Stimulated activated CD4-positive, alpha-beta T cell treated with anti-CD3 and anti-CD28 coated beads, Interleukin-12 subunit alpha, Interleukin-12 subunit beta, amount 100 ng/mL, for 4 hours (primary cell): ENCODE data around the gene SH3BP5.

Experiments used
- DNase-seq: peaks from one replicate; pipeline ENCODE4 v3.0.0-alpha.2; 2020

The SH3BP5 gene

DNA sequence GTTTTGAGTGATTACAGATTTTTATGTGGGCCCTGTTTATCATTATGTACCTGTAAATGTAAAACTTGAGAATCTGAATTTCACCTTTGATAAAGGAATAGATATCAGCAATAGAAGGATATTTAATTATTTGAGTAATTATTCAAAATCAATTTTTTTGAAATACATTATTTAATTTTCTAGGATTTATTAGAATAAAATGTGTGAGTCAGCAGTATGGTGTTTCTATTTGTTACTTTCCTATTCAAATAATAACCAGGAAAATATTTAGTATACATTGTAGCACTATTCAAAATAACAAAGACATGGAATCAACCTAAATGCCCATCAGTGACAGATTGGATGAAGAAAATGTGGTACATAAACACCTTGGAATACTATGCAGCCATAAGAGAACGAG, 104.2 kb downstream of the SH3BP5 start:
- no peak for DNase-seq

DNA sequence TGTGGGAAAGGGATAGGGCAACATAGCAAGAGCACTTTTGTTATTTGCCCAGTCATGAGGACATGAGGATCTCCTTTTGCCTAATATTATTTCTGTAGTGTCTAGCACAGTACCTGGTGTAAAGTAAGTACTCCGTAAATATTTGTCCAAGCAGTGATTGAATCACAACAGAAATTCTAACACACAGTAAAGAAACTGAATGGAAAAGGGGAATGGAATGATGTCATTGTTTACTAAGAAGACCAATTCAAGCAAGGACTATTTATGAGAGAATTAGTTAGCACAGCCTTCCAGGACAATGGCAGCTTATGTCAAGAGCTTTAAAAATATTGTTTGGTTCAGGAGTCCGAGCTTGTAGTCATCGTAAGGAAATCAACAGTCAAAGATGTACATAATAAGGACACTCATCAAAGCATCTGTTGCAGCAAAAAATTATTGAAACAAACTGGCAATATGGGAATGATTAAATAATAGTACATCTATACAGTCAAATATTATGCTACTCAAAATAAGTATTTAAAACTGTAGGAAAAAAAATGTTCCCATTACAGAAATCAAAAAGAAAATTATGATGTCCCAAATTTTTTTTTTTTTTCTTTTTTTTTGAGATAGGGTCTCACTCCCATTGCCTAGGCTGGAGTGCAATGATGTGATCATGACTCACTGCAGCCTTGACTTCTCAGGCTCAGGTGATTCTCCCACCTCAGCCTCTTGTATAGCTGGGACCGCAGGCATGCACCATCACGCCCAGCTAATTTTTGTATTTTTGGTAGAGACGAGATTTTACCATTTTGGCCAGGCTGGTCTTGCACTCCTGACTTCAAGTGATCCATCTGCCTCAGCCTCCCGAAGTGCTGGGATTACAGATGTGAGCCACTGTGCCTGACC, 108.5 kb downstream of the SH3BP5 start:
- no peak for DNase-seq

DNA sequence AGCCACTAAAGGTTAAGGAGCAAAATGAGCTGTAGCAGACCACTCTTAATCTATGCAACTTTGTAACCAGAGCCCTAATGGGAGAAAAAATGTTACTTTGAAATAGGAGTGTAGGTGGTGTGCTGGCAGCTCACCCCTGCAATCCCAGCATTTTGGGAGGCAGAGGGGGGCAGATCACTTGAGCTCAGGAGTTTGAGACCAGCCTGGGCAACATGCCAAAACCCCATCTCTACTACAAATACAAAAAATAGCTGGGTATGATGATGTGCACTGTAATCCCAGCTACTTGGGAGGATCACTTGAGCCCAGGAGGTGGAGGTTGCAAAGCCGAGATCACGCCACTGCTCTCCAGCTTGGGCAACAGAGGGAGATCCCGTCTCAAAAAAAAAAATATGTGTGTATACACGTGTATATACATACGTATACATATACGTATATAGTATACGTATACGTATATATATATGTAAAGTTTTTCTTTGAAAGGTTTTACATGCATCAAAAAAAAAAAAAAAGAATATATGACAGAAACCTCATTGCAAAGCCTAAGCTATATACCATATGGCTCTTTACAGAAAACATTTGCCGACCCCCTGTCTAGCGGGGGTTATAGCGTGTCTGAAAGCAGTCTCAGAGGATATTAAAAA, 110.7 kb downstream of the SH3BP5 start:
- no peak for DNase-seq

DNA sequence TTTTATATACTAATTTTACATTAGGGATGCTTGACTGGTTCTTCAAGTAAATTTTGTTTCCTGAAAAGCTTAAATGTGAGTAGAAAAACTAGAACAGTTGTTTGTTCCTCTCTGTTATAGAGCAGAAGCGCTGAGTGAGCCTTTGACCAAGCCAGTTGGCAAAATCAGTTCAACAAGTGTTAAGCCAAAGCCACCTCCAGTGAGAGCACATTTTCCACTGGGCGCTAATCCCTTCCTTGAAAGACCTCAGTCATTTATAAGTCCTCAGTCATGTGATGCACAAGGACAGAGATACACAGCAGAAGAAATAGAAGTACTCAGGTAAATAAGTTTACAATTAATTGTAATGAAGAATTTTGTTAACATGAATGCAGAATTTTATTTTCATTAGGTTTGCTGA, 111.7 kb downstream of the SH3BP5 start:
- DNase-seq = no peak

DNA sequence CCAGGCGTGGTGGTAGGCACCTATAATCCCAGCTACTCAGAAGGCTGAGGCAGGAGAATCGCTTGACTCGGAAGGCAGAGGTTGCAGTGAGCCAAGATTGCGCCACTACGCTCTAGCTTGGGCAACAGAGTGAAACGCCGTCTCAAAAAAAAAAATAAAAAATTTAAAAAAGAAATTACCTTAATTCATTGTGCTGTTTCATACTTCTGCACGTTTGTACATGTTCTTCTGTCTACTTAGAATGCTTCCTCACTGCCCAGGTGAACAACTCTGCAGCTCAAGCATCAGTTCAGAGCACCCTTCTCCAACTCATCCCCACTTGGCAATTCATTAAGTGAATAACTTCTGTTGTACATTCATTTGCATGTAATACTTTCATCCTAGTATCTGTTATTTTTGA, 112.3 kb downstream of the SH3BP5 start:
- DNase-seq = no peak

DNA sequence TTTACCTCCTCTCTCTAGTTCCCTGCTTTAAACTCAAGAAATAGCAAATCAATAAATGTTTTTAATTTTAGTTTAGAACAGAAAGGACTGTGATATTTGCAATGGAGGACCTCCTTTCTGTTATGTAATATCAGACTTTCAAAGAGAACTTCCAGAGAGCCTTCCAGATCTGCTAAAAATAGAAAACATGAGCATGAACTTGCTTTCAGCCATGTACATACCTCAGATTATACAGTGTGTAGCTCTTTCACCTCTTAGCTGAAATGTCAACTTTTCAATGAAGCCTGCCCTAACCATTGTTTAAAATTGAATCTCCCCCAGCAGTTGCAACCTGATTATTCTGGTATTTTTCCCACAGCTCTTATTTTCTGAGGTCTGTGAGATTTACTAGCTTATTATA, 113.7 kb downstream of the SH3BP5 start:
- no peak for DNase-seq

DNA sequence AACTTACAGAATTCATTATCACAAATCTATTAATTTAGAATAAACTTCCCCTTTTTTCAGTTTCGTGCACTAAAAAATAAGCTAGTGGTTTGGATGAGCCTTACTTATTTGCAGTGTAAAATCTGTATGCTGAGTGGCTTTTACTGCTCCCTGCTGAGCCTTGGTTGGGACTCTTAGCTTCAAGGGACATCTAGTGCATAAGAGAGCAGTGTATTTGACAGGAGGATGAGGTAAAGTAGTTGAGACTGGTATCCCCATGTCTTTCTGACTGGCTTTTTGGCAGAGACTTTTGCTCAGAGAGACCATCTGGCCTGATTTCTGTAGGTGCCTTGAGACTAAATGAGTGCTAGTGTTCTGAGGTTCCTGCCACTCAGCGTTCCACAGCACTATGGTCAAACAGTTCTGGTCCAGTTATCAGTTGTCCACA, 114.5 kb downstream of the SH3BP5 start:
- no peak for DNase-seq

DNA sequence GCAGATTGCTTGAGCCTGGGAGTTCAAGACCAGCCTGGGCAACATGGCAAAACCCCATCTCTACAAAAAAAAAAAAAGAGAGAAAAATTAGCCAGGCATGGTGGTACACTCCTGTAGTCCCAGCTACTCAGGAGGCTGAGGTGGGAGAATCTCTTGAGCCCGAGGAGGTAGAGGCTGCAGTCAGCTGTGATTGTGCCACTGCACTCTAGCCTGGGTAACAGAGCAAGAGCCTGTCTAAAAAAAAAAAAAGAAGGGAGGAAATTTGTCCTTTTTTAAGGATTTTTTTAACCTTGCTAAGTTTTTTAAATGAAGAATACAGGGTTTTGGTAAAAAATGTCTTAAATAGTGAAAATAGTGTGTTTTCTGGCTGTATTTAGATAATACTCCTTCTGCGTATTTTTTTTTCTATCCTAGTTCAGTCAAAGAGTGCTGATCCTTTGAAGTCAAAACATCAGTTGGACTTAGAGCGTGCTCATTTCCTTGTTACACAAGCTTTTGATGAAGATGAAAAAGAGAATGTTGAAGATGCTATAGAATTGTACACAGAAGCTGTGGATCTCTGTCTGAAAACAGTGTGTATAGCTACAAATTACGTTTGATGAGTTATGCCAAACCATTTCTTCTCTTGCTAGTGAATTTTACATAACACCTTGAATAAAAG, 115.2 kb downstream of the SH3BP5 start:
- no peak for DNase-seq

DNA sequence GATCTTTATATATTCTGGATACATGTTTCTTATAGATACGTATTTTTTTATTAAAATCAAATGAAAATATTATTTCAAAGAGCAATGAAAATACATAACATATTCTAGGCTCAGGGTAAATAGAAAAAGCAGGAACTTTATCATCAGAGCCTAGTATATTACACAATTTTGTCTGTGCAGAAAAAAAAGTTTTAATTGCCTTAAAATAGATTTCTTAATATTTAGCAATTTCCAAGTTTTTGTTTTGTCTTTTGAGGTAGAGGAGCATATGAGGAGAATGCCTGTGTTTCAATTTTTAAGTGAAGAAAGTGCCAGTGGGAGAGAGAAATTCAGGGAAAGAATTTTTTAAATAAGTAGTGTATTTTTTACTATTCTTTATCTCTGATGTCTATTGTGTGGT, 115.9 kb downstream of the SH3BP5 start:
- DNase-seq = no peak

DNA sequence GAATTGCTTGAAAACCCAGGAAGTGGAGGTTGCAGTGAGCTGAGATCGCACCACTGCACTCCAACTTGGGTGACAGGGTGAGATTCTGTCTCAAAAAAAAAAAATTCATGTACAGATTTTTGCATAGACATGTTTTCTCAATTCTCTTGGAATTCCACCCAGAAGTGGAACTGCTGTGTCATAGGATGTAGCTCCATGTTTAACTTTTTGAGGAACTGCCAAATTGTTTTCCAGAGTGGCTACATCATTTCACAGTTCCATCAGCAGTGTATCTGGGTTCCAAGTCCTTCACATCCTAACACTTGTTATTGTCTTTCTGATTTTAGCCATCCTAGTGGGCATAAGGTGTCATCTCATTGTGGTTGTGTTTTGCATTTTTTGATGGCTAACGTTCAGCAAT, 116.4 kb downstream of the SH3BP5 start:
- no peak for DNase-seq

DNA sequence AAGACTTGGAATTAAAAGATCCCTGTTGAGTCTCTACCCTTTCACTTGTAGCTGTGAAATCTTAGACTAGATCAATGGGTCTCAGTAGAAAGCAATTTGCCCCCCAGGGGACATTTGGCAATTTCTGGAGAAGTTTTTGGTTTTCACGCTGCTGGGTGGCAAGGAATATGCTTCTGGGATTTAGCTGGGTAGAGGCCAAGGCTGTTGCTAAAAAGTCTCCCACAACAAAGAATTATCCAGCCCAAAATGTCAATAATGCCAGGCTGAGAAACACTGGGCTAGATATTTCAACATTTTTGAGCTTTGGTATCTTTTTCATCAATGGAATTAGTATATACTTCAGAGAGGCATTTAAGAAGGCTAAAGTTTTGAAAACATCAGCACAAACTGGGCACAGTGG, 117.6 kb downstream of the SH3BP5 start:
- DNase-seq = no peak

DNA sequence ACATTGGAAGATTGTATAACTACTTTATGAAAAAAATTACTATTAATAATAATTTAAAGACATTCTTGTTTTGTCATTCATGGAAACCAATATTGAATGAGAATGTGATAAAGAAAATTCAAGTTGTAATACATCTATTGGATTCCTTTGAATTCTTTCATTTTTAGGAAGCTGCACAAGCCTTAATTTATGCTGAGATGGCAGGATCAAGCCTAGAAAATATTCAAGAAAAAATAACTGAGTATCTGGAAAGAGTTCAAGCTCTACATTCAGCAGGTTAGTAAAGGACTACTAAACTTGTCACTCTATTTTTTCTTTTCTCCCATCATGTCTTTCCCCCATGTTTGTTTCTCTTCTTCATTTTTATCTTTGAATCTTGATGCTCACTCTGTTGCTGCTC, 120.4 kb downstream of the SH3BP5 start:
- DNase-seq = no peak

DNA sequence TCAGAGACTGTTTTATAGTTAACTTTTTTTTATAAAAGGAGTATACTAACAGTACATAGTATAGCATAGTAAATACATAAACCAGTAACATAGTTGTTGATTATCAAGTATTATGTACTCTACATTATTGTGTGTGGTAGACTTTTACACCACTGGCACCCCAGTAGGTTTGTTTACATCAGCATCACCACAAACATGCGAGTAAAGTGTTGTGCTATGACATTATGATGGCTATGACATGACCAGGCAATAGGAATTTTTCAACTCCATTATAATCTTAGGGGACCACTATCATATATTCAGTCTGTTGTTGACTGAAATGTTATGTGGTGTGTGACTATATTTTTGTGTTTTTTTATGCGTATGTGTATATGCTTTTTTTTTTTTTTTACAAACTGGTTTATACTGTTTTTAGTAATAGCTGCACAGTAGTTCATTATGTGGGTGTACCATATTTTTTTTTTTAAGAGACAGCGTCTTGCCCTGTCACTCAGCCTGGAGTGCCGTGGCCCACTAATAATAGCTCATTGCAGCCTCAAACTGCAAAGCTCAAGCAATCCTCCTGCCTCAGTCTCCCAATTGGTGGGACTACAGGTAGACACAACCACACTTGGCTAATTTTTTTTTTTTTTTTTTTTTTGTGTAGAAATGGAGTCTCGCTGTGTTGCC, 124.4 kb downstream of the SH3BP5 start:
- no peak for DNase-seq

DNA sequence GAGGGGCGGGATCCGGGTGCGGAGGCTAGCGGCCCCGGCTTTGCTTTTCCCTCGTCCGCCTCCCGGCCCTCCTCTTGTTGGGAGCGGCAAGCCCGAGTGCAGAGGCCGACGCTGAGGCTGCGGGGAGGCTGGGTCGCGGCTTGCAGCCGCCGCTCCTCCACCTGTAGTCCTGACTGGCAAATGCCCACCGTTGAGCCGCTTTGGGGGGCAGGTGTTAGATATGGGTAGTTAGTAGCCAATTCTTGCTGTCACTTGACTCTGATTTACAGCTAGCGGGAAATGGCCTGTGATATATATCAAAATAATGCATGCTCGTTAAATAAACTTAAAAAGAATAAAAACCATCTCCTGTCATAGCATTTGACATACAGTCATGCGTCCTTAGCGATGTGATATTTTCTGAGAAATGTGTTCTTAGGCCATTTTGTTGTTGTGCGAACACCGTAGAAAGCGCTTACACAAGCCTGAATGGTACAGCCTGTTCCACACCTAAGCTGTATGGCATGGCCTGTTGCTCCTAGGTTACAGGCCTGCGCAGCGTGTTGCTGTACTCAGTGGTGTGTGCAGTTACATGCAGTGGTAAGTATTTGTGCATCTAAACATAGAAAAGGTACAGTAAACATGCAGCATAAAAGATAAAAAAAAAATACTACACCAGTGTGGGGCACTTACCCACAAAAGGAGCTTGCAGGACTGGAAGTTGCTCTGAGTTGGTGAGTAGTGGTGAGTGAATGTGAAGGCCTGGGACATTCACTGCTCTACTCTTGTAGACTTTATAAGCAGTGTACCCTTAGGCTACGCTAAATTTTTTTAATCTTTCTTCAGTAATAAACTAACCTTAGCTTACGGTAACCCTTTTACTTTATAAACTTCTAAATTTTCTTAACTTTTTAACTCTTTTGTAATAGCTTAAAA, 125.5 kb downstream of the SH3BP5 start:
- DNase-seq = no peak

DNA sequence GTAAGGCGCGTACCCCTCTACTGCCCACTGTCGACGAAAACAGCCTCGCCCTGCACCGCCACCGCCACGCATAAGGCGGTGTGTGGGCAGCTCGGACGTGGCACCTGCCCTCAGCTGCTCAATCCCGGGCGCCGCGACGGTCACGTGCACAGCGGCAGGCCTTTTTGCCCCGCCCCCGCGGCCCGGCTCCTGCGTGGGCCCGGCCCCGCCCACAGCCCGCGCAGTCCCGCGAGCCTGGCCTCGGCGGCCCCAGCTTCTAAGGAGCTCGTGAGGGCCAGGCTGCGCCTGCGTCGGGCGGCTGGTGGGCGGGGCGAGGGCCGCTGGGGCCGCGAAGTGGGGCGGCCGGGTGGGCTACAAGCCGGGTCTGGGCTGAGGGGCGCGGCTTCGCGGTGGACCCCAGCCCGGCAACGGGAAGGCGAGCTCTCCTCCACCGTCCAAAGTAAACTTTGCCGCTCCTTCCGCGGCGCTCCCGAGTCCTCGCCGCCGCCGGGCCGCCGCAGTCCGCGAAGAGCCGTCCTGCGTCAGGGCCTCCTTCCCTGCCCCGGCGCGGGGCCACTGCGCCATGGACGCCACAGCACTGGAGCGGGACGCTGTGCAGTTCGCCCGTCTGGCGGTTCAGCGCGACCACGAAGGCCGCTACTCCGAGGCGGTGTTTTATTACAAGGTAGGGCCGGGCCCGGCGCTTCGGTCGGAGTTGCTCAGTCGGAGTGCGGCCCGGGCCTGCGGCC, 126.3 kb downstream of the SH3BP5 start, which contains the start of gene CAPN7:
Gene CAPN7 (plus strand): TSS at position 313 of the 728 bp plus-strand sequence. CDS start 250 bp downstream, at position 563.
- DNase-seq = peak; percentile 94

DNA sequence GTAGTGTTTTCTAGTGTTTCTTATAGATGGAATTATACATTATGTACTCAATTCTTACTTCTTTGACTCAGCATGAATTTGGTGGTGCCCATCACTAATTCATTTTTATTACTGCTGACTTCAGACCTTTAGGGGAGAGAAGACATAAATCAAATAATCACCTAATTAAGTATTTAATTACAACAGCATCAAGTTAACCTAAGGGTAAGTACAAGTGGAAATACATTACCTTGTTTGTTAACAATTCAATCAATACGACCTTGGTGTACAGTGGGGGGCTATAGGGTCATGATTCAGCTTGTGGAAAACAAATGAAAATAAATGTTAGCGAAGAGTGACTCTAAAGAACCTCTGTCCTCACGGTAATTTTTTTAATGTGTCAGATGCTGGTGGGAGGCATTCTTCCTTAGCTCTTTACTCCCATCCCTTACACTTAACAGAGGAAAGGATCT, 126.9 kb downstream of the SH3BP5 start:
- no peak for DNase-seq
